ENCODE results near the gene MTERF4. TPM values are rescaled to one million over a fixed set of nuclear protein-coding genes. Genes with fewer than 3 reads are reported as not detected.

Gene MTERF4
- total and polyA plus RNA-seq, 2 of the 13 experiments (the other 11 are each of a cell fraction or from before 2014, with no cell fraction given), result 50.5 to 59.8 TPM

DNA sequence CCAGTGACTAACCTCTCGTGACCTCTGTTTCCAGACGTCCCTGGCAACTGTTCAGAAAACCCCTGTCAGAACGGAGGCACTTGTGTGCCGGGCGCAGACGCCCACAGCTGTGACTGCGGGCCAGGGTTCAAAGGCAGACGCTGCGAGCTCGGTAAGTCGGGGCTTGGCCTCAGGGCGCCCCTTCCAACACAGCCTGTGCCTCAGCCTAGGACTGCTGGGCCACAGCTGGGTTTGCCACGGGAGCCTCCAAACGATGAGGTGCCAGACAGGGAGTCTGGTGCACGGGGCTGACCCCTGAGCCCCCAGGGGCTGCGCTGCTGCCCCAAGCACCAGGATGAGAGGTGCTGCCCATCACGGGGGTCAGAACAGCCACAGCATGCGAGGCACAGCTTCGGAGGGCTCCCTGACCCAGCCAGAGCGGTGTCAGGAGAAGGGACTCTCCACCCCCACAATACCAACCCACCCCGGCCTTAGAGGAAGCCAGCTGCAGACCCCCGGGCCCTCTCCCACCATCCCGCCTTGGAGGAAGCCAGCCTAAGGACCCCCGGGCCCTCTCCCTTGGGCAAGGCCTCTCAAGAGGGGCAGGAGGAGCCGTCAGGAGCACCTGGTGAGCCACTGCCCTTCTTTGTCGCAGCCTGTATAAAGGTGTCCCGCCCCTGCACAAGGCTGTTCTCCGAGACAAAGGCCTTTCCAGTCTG, 20.3 kb downstream of the MTERF4 start (continued):
- TF ChIP-seq, protein P1, sequence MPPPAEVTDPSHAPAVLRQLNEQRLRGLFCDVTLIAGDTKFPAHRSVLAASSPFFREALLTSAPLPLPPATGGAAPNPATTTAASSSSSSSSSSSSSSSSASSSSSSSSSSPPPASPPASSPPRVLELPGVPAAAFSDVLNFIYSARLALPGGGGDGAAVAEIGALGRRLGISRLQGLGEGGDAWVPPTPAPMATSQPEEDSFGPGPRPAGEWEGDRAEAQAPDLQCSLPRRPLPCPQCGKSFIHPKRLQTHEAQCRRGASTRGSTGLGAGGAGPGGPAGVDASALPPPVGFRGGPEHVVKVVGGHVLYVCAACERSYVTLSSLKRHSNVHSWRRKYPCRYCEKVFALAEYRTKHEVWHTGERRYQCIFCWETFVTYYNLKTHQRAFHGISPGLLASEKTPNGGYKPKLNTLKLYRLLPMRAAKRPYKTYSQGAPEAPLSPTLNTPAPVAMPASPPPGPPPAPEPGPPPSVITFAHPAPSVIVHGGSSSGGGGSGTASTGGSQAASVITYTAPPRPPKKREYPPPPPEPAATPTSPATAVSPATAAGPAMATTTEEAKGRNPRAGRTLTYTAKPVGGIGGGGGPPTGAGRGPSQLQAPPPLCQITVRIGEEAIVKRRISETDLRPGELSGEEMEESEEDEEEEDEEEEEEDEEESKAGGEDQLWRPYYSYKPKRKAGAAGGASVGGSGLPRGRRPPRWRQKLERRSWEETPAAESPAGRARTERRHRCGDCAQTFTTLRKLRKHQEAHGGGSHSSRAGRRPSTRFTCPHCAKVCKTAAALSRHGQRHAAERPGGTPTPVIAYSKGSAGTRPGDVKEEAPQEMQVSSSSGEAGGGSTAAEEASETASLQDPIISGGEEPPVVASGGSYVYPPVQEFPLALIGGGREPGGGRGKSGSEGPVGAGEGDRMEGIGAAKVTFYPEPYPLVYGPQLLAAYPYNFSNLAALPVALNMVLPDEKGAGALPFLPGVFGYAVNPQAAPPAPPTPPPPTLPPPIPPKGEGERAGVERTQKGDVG (CRISPR knock-in tag; IDR thresholded peaks at IDR 0.05; ENCODE audit: borderline replicate concordance), result no peak
- no peak for TF ChIP-seq SMAD1 (CRISPR knock-in tag; IDR thresholded peaks at IDR 0.05; ENCODE audit: borderline replicate concordance, low read depth)
- TF ChIP-seq, protein P2, sequence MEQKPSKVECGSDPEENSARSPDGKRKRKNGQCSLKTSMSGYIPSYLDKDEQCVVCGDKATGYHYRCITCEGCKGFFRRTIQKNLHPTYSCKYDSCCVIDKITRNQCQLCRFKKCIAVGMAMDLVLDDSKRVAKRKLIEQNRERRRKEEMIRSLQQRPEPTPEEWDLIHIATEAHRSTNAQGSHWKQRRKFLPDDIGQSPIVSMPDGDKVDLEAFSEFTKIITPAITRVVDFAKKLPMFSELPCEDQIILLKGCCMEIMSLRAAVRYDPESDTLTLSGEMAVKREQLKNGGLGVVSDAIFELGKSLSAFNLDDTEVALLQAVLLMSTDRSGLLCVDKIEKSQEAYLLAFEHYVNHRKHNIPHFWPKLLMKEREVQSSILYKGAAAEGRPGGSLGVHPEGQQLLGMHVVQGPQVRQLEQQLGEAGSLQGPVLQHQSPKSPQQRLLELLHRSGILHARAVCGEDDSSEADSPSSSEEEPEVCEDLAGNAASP (CRISPR knock-in tag; IDR thresholded peaks at IDR 0.05; ENCODE audit: borderline replicate concordance), result peak; percentile 10; the same call in 1 of the 2 replicates
- no peak for TF ChIP-seq ZNF737 (CRISPR knock-in tag; IDR thresholded peaks at IDR 0.05; ENCODE audit: borderline replicate concordance)
- TF ChIP-seq WIZ (CRISPR knock-in tag; IDR thresholded peaks at IDR 0.05), result no peak
- no peak for TF ChIP-seq SKI (IDR thresholded peaks at IDR 0.05; ENCODE audit: partially characterized antibody)
- TF ChIP-seq, protein P3, sequence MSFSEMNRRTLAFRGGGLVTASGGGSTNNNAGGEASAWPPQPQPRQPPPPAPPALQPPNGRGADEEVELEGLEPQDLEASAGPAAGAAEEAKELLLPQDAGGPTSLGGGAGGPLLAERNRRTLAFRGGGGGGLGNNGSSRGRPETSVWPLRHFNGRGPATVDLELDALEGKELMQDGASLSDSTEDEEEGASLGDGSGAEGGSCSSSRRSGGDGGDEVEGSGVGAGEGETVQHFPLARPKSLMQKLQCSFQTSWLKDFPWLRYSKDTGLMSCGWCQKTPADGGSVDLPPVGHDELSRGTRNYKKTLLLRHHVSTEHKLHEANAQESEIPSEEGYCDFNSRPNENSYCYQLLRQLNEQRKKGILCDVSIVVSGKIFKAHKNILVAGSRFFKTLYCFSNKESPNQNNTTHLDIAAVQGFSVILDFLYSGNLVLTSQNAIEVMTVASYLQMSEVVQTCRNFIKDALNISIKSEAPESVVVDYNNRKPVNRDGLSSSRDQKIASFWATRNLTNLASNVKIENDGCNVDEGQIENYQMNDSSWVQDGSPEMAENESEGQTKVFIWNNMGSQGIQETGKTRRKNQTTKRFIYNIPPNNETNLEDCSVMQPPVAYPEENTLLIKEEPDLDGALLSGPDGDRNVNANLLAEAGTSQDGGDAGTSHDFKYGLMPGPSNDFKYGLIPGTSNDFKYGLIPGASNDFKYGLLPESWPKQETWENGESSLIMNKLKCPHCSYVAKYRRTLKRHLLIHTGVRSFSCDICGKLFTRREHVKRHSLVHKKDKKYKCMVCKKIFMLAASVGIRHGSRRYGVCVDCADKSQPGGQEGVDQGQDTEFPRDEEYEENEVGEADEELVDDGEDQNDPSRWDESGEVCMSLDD (CRISPR knock-in tag; IDR thresholded peaks at IDR 0.05; ENCODE audit: borderline replicate concordance), result peak; percentile 64; the same call in 1 of the 2 replicates
- peak; percentile 49; the same call in 1 of the 2 replicates for TF ChIP-seq ZNF777 (CRISPR knock-in tag; IDR thresholded peaks at IDR 0.05)
- TF ChIP-seq NFIB (CRISPR knock-in tag; IDR thresholded peaks at IDR 0.05; ENCODE audit: borderline replicate concordance), result no peak
- 0 out of 2 replicates have a peak, but pooled peaks have one; percentile 25 for TF ChIP-seq ZNF143 (CRISPR knock-in tag; IDR thresholded peaks at IDR 0.05)
- TF ChIP-seq, protein P4, sequence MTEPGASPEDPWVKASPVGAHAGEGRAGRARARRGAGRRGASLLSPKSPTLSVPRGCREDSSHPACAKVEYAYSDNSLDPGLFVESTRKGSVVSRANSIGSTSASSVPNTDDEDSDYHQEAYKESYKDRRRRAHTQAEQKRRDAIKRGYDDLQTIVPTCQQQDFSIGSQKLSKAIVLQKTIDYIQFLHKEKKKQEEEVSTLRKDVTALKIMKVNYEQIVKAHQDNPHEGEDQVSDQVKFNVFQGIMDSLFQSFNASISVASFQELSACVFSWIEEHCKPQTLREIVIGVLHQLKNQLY (CRISPR knock-in tag; IDR thresholded peaks at IDR 0.05), result no peak
- no peak for TF ChIP-seq PHB2 (IDR thresholded peaks at IDR 0.05; ENCODE audit: partially characterized antibody)
- no peak for TF ChIP-seq ZNF12 (CRISPR knock-in tag; IDR thresholded peaks at IDR 0.05)
- TF ChIP-seq, protein P5, sequence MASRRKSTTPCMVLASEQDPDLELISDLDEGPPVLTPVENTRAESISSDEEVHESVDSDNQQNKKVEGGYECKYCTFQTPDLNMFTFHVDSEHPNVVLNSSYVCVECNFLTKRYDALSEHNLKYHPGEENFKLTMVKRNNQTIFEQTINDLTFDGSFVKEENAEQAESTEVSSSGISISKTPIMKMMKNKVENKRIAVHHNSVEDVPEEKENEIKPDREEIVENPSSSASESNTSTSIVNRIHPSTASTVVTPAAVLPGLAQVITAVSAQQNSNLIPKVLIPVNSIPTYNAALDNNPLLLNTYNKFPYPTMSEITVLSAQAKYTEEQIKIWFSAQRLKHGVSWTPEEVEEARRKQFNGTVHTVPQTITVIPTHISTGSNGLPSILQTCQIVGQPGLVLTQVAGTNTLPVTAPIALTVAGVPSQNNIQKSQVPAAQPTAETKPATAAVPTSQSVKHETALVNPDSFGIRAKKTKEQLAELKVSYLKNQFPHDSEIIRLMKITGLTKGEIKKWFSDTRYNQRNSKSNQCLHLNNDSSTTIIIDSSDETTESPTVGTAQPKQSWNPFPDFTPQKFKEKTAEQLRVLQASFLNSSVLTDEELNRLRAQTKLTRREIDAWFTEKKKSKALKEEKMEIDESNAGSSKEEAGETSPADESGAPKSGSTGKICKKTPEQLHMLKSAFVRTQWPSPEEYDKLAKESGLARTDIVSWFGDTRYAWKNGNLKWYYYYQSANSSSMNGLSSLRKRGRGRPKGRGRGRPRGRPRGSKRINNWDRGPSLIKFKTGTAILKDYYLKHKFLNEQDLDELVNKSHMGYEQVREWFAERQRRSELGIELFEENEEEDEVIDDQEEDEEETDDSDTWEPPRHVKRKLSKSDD (CRISPR knock-in tag; IDR thresholded peaks at IDR 0.05; ENCODE audit: low read depth), result no peak
- 0 out of 2 replicates have a peak, but pooled peaks have one; percentile 37 for TF ChIP-seq ZFYVE20 (CRISPR knock-in tag; IDR thresholded peaks at IDR 0.05; ENCODE audit: borderline replicate concordance, low read depth)
- TF ChIP-seq MTF1 (CRISPR knock-in tag; IDR thresholded peaks at IDR 0.05), result peak; percentile 94
- TF ChIP-seq IKZF1 (IDR thresholded peaks at IDR 0.05), result no peak
- TF ChIP-seq ZFP62 (CRISPR knock-in tag; IDR thresholded peaks at IDR 0.05), result no peak
- no peak for TF ChIP-seq ZFP36L1 (CRISPR knock-in tag; IDR thresholded peaks at IDR 0.05)
